ENCODE data around the gene DIPK1A. TPM values are rescaled to one million over a fixed set of nuclear protein-coding genes. Genes with fewer than 3 reads are reported as not detected.

Gene DIPK1A
- total RNA-seq, 1 donor from 2014 or later, result 24.5 TPM

DNA sequence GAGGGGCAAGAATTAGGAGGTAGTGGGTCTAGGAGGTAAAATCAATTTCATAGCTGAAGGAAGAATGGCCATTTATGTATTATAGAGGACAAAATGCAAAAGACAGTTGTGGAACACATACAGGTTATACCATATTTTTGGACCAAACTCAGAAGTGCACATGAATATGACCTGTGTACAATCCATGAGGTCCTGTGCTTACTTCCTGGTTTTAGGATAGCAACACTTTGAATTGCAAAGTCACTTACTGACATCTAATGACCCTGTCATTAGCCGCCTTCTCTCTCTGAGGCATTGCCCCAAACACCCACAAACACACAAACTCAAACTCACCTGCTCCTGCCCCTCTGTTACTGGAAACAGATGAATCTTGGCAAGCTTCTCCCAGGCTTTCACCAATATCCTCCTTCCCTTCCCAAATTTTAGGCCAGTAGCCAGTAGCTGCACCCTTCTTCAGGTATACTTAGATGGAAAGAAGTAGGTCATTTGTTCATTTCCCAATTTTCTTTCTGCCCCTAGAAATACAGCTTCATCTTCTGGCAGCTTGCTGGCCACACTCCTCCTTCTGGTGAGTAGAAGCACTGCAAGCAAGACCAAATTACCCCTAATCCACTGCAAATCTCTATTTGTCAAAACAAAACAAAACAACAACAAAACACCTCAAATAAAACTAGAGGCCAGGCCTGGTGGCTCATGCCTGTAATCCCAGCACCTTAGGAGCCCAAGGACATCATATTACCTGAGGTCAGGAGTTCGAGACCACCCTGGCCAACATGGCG is 143.1 kb downstream of the DIPK1A start:
- DNase-seq (ENCODE audit: low spot score in 2 of 2), result no peak
- no peak for FAIRE-seq

GRCh38 chr1:92817137-92817697 is 144.0 kb downstream of the DIPK1A start:
- DNase-seq (ENCODE audit: low spot score in 2 of 2) (no peak), FAIRE-seq (no peak)

DNA sequence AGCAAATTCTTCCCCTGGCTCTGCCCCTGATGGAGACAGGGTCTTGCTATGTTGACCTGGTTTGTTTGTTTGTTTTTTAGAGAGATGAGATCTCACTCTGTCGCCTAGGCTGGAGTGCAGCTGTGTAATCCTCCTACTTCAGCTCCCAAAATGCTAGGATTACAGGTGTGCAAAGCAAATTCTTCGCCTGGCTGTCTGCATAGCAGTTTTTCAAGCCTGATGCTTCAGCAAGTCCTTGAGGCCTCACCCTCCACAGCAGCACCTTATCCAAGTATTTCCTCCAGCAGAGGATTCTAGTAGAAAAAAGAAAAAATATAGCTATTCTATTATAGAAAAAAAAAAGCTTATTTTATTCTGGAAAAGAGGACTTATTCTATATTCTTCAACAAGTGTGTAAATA is 144.5 kb downstream of the DIPK1A start:
- FAIRE-seq (no peak), DNase-seq (ENCODE audit: low spot score in 2 of 2) (no peak)

GRCh38 chr1:92808381-92808780 is 152.9 kb downstream of the DIPK1A start:
- FAIRE-seq, result no peak
- no peak for DNase-seq (ENCODE audit: low spot score in 2 of 2)

DNA sequence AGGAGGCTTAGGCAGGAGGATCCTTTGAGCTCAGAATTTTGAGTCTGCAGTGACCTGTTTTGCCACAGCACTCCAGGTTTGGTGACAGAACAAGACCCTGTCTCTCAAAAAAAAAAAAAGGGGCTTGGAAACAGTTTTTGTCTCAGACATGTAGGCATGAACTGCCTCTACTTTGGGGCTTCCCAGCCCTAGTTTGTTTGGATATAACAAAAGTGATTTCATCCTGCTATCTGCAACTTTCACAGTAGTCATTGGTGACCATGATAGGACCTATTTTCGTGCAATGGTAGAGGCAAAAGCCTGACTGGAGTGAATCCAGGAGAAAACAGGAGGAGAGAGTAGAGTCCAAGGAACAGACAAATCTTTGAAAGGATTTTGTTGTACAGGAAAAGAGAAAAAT is 156.0 kb downstream of the DIPK1A start:
- FAIRE-seq (no peak), DNase-seq (ENCODE audit: low spot score in 2 of 2) (no peak)

- DNase-seq (ENCODE audit: low spot score in 2 of 2) (peak; percentile 50 to 69), FAIRE-seq (no peak)
These were observed 156.5 kb downstream of the DIPK1A start for GRCh38 chr1:92804721-92805201.

- DNase-seq (ENCODE audit: low spot score in 2 of 2) (no peak), FAIRE-seq (no peak)
These were observed 157.9 kb downstream of the DIPK1A start for GRCh38 chr1:92803140-92803887.

DNA sequence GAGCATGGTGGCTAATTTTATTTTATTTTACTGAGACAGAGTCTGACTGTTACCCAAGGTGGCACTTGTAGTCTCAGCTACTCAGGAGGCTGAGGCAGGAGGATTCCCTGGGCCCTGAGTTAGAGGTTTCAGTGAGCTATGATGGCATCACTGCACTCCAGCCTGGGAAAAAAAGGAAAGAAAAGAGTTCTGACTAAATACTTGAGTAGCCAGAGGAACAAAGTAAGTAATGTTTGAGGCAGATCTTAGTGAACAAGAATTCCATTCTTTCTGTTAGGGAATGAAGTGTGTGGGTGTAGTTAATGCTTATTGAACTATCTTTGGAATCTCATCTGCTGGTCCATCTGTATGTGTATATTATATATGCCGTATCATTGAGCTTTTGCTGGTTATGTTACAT is 163.3 kb downstream of the DIPK1A start:
- FAIRE-seq, result no peak
- DNase-seq (ENCODE audit: low spot score in 2 of 2), result no peak

- no peak for DNase-seq (ENCODE audit: low spot score in 2 of 2)
- FAIRE-seq, result no peak
These were observed 164.0 kb downstream of the DIPK1A start for GRCh38 chr1:92797297-92797696.

GRCh38 chr1:92795166-92795565 is 166.1 kb downstream of the DIPK1A start:
- DNase-seq (ENCODE audit: low spot score in 2 of 2) (no peak), FAIRE-seq (no peak)

GRCh38 chr1:92792340-92792782 is 168.9 kb downstream of the DIPK1A start:
- DNase-seq (ENCODE audit: low spot score in 2 of 2) (no peak), FAIRE-seq (no peak)

Small RNA genes lying within 50 kb of the gene (small RNA-seq; reads per million reads assigned to genes)
- gene RF00432, result not detected
- not detected for gene RN7SL692P
- not detected for gene RNU6-210P
- gene RNU6-970P, result not detected
- gene SNORA66, result 6.7 reads per million, percentile 94 among the genes with 10 or more reads in this experiment
- gene SNORD21, result not detected

Other genes starting within 250 kb of the DIPK1A start
- 56.7 TPM for gene EVI5, start 176.4 kb downstream of the DIPK1A start, total RNA-seq
- 2,066 TPM for gene RPL5, start 129.4 kb downstream of the DIPK1A start, total RNA-seq
- gene MTF2, start 117.8 kb upstream of the DIPK1A start, total RNA-seq, result 64.4 TPM
- gene TMED5, start 219.0 kb upstream of the DIPK1A start, total RNA-seq, result 32.2 TPM
- gene CCDC18, start 219.3 kb upstream of the DIPK1A start, total RNA-seq, result 12.2 TPM